GM12891 (cell line): ENCODE results near the gene CHST10.

Experiments
- DNase-seq: peaks from one replicate; pipeline ENCODE4 v3.0.0; 2011; ENCODE audit warnings: low spot score; ENCODE audit not compliant: insufficient read length
- FAIRE-seq: peaks from 2 replicates; lab custom pipeline; 2011; peaks lifted over from hg19 to GRCh38; lab: Jason Lieb, UNC
- PAX5 ChIP-seq: IDR thresholded peaks from 2 replicates; pipeline ENCODE4 v1.6.1; 2011; ENCODE audit warnings: low read length, moderate library complexity, mild to moderate bottlenecking; ENCODE audit not compliant: insufficient read depth, severe bottlenecking
- POLR2A ChIP-seq: IDR thresholded peaks from 2 replicates; pipeline ENCODE4 v1.6.1; 2011; ENCODE audit warnings: low read depth, low read length, control low read depth
- POLR2AphosphoS5 ChIP-seq: IDR thresholded peaks from 2 replicates; pipeline ENCODE4 v1.6.1; 2011; ENCODE audit warnings: low read depth, low read length, control low read depth
- POU2F2 ChIP-seq: IDR thresholded peaks from 2 replicates; pipeline ENCODE4 v1.6.1; 2011; ENCODE audit warnings: low read depth, mild to moderate bottlenecking, control low read depth, low read length, moderate library complexity
- SPI1 ChIP-seq: IDR thresholded peaks from 2 replicates; pipeline ENCODE4 v1.6.1; 2011; ENCODE audit warnings: low read depth, low read length, control low read depth
- TAF1 ChIP-seq: IDR thresholded peaks from 2 replicates; pipeline ENCODE4 v1.6.1; 2011; ENCODE audit warnings: low read depth, low read length, control low read depth

CHST10 gene

DNA sequence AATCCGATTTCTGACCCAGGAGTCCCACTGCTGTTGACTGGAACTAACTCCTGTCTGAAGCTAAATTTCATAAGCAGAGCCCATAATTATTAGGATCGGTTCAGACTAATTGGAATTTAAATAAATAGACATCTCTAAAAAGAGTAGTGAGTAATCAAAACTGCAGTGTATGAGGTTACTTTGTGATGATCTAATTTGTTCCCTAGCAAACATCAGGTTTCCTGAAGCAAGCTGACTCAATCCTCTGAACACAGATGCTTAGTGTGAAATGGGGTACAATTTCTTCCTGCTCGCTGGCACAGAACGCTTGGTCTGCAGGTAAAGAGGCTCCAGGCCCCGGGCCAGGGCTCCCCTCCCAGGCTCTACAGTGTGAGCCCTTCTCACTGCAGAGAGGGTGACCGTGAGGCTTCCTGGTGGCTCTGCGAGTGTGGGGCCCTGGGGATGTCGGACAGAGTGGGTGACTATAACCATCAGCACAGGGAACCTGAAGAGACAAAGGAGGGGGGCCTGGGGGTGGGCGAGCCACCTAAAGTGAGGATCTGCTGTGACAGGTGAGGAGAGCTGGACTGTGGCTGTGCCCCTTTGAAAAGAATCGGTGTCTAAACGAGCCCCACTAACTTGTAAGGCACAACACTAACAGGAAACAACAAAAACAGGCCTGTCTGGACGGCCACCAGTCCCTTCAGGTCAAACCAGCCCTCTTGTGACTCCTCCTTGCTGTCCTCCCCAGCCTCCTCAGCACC, 20.2 kb downstream of the CHST10 start:
- FAIRE-seq: no peak
- no peak for DNase-seq
- no peak for TF ChIP-seq SPI1
- TF ChIP-seq POLR2A: no peak
- TF ChIP-seq PAX5: no peak
- TF ChIP-seq TAF1: no peak
- no peak for TF ChIP-seq POLR2AphosphoS5
- no peak for TF ChIP-seq POU2F2

DNA sequence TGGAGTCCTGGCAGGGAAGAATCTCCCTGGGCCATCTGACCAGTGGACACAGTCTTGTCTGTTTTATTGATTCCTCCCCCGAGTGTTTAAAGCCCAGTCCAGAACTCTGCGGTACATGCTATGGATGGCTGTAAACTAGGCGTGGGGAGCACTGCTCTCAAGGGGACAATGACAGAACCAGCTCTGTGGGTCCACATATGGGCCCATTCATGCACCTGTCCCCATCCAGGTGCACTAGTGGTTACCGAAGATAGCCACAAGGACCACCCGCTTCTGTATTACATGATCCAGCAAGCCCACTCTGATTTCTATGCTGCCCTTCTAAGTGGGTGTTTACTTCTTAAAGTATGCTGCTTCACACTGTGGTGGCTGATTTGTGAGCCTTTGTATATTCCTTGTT, 21.0 kb downstream of the CHST10 start:
- DNase-seq (no peak), FAIRE-seq (no peak)
- TF ChIP-seq POLR2AphosphoS5 (no peak), SPI1 (no peak), POU2F2 (no peak), POLR2A (no peak), PAX5 (no peak), TAF1 (no peak)

DNA sequence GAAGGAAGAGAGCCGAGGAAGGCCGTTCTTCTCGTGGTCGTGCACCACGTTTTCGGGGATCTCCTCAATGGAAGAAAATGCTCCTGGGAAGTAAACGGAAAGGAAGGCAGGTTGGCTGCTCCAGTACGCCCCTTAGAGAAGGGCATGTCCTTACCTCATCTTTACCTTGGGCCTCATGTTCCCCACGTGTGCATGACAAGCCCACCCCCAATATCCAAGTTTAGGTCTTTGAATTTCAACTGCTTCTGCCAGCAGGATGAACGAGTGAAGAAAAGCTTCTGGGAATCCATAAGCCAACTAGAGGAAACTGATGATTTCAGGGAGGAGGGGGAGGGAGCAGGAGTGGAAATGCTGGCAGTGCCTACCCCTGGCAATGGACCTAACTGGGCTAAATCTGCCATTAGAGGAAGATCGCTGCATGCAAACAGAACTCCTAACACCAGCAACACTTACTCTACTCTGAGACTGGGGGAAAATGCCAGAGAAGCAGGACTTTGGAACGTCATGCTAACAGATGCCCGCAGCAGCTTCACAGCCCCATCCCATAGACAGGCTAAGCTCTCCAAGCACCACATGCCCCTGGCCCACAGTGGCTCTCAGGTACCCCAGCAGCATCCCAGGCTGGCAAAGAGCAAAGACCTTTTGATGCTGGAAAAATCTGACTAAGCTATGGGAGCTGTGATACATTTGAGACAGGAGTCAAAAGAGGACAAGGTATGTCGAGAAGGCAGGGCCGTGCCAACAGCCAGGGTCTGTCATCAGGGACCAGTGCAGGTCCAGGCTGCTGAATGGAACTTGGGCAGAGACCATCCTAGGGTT, 21.7 kb downstream of the CHST10 start:
- FAIRE-seq: peak; percentile 79
- DNase-seq: no peak
- TF ChIP-seq POU2F2: no peak
- TF ChIP-seq POLR2A: no peak; the same call in 1 of the 2 replicates
- no peak; the same call in 1 of the 2 replicates for TF ChIP-seq TAF1
- TF ChIP-seq SPI1: no peak
- TF ChIP-seq PAX5: no peak
- TF ChIP-seq POLR2AphosphoS5: no peak

DNA sequence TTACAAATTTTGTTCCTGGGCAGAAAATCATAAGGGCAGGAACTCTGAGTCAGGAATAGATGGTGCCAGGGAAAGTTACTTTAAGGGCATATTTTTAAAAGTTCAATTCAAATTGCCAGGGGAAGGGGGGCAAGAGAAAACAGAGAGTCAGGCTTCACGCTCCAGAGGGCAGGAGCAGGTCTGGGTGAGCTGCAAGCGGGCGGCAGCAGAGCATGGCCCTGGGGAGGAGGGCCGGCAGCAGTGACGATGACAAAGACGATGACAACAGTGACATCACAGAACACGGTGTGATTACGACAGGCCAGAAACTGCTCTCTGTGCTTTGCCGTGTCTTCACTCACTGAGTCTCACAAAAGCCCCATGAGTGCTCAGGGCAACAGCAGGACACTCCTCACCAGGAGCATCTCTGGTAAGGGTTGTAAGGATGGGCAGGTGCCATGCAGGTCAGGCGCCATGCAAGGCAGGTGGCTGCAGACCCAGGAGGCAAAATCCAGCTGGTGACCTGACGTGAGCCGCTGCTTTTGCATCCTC, 23.3 kb downstream of the CHST10 start:
- DNase-seq (peak; percentile 52), FAIRE-seq (peak; percentile 99)
- peak; percentile 63; the same call in 1 of the 2 replicates for TF ChIP-seq TAF1
- peak; percentile 77 for TF ChIP-seq POLR2AphosphoS5
- 0 out of 2 replicates have a peak, but pooled peaks have one; percentile 26 for TF ChIP-seq POU2F2
- peak; percentile 84 for TF ChIP-seq POLR2A
- no peak for TF ChIP-seq SPI1
- TF ChIP-seq PAX5: peak; percentile 96

DNA sequence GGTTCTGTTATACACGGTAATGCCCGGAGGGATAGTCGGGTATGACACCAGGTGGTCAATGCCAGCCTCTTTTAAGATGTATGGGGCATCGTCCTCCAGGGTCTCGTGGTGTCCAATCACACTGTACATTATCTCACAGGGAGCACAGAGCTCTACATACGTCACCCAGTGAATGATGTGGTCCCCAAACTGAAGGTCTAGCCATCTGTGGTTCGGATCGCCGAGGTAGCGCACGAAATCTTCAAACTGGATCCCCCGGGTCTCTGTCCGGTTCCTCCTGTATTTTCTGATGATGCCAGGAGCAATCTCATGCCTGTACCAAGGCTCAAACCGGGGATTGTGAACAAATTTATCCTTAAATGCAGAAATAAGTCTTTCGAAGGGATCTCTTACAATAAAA, 24.1 kb downstream of the CHST10 start:
- DNase-seq: no peak
- peak; percentile 62 for FAIRE-seq
- no peak for TF ChIP-seq POLR2AphosphoS5
- TF ChIP-seq PAX5: no peak
- TF ChIP-seq POU2F2: no peak
- no peak for TF ChIP-seq SPI1
- TF ChIP-seq TAF1: no peak
- no peak for TF ChIP-seq POLR2A

DNA sequence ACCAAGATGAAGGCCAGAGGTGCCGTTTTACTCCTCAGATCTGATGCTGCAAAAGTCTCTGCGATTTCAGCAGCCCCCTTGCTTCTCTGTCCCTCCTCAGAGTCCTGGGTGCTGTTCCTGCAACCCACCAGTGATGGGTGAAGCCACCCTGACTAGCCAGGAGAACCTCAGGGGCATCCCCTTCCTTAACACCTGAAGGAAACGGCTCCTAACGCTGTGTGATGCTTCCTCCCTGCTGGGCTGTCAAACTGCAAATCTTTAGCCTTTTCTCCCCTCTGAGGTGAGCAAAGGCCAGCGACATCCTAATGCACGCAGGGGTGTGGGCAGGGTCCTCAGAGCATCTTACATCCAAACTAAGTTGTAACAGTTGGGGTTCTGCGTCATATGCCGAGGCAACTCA, 24.8 kb downstream of the CHST10 start:
- FAIRE-seq (no peak), DNase-seq (no peak)
- TF ChIP-seq POLR2A (no peak), PAX5 (no peak), TAF1 (no peak), POLR2AphosphoS5 (no peak), SPI1 (no peak), POU2F2 (no peak)

DNA sequence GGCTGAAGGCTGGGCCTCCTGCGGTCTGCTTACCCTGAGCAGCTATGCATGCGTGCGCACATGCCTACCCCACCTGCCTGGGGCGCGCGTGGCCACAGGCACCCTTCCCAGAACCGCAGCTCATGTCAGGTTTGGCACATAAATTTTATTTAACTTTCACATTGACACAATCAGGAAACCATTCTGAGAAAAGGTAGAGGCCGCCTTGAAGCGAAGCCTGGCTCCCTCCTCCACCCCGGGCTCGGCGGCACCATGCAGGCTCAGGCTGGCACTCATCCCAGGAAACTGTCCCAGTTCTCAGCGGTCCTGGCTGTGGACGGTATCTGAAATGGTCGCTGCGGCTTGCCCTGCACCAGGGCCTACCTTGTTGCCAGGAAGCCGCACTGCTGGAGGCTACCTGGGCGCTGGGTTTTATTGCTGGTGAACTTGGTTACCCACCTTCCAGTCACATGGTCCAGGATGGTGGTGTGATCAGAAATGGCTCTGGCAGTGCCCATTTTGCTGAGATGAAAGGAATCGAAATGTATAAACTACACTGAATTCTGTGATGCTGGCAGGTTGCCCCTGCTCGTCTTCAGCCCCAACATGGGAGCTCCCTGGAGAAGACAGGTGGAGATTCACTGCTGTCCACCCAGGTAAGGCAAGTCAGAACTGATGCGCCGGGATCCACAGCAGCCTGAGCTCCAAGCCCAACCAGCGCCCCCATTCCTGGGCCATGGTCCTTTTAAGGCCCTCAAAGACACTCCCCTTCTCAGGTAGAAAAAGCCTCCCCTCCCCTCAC, 25.5 kb downstream of the CHST10 start:
- TF ChIP-seq SPI1 (no peak), POLR2A (no peak), POLR2AphosphoS5 (no peak), POU2F2 (no peak), TAF1 (no peak), PAX5 (no peak)
- DNase-seq: no peak
- FAIRE-seq: no peak

DNA sequence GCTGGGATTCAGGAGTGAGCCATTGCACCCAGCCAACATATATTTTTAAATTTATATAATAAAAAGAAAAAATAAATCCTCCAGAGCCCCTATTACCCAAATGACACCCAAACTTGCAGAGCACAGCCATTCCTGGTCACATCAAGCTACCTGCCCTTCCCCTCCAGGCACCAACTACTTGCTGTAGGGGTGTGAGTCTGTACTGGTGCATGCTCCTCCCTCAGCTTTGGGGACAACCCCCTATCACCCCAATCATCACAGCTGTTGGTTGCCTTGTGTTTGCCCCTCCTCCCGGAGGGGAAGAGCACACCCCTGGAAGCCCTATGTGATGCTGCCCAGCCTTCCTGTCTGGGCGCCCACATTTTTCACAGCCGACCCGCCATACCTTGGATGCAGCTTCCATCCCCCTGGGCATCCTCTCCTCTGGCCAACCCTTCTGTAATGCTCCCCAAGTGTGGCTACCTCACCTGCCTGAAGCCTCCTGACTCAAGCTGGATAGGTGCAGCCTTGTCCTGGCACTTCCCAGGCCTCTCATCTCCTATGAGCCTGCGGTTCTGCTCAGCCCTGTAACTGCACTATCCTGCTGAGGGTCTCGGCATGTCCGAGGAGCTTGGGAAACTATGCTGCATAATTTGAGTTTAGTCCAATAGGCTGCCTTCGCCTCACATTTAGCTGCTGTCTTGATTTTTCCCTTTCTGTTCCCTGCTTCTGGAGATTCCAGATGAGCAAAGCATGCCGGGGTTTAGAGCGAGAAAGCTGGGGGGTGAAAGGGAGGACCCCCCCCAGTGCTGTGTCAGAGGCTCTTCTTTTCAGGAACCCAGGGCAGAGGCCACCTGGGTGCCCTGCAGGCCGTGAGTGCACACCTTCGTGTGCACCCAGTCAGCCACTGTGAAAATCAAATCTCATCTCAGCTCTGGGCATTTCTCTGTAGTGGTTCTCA, 27.2 kb downstream of the CHST10 start:
- no peak for FAIRE-seq
- TF ChIP-seq POU2F2 (no peak), POLR2A (no peak), PAX5 (no peak), SPI1 (no peak), TAF1 (no peak), POLR2AphosphoS5 (no peak)
- DNase-seq: no peak
